Measurements from ENCODE around the gene FTO.

FTO gene

GRCh38 chr16:53915452-53916160 is 211.7 kb downstream of the FTO start:
- TF ChIP-seq, protein P1, sequence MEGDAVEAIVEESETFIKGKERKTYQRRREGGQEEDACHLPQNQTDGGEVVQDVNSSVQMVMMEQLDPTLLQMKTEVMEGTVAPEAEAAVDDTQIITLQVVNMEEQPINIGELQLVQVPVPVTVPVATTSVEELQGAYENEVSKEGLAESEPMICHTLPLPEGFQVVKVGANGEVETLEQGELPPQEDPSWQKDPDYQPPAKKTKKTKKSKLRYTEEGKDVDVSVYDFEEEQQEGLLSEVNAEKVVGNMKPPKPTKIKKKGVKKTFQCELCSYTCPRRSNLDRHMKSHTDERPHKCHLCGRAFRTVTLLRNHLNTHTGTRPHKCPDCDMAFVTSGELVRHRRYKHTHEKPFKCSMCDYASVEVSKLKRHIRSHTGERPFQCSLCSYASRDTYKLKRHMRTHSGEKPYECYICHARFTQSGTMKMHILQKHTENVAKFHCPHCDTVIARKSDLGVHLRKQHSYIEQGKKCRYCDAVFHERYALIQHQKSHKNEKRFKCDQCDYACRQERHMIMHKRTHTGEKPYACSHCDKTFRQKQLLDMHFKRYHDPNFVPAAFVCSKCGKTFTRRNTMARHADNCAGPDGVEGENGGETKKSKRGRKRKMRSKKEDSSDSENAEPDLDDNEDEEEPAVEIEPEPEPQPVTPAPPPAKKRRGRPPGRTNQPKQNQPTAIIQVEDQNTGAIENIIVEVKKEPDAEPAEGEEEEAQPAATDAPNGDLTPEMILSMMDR (IDR thresholded peaks at IDR 0.05; ENCODE audit: control insufficient read depth, extremely low read depth, insufficient read depth): no peak

GRCh38 chr16:53920988-53921387 is 217.0 kb downstream of the FTO start:
- TF ChIP-seq, protein P1 (IDR thresholded peaks at IDR 0.05; ENCODE audit: control insufficient read depth, extremely low read depth, insufficient read depth): no peak
- DNase-seq (ENCODE audit: low read depth): no peak
- no peak overlapping the region for H3K4me3 ChIP-seq (ENCODE audit: low read depth, low read length)

More at GRCh38 chr16:53915452-53916160, 211.7 kb downstream of the FTO start:
- H3K4me3 ChIP-seq (ENCODE audit: low read depth, low read length): no peak overlapping the region
- no peak for DNase-seq (ENCODE audit: low read depth)

GRCh38 chr16:53922067-53922806 is 218.3 kb downstream of the FTO start:
- no peak for DNase-seq (ENCODE audit: low read depth)
- H3K4me3 ChIP-seq (ENCODE audit: low read depth, low read length): no peak overlapping the region
- TF ChIP-seq, protein P1 (IDR thresholded peaks at IDR 0.05; ENCODE audit: control insufficient read depth, extremely low read depth, insufficient read depth): no peak

GRCh38 chr16:53922807-53923571 is 219.0 kb downstream of the FTO start:
- TF ChIP-seq, protein P1 (IDR thresholded peaks at IDR 0.05; ENCODE audit: control insufficient read depth, extremely low read depth, insufficient read depth): no peak
- H3K4me3 ChIP-seq (ENCODE audit: low read depth, low read length): no peak overlapping the region
- no peak for DNase-seq (ENCODE audit: low read depth)

- TF ChIP-seq, protein P1 (IDR thresholded peaks at IDR 0.05; ENCODE audit: control insufficient read depth, extremely low read depth, insufficient read depth): no peak
- DNase-seq (ENCODE audit: low read depth): no peak
- no peak overlapping the region for H3K4me3 ChIP-seq (ENCODE audit: low read depth, low read length)
Observed at GRCh38 chr16:53924331-53925106, 220.6 kb downstream of the FTO start.

DNA sequence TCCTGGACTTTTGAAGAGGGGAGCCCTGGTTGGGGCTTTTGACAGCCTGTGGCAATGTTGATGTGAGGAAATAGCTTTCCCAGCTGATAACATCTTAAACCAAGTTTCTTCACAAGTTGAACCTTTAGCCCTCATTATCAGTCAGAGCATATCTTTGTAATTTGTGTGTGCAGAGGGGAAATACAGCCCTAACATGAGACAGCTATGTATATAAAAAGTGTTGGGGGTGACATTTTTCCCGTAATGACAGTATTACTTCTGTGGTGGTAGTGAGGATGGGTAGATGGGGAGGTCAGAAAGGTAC is 221.1 kb downstream of the FTO start:
- DNase-seq (ENCODE audit: low read depth): no peak
- TF ChIP-seq, protein P1 (IDR thresholded peaks at IDR 0.05; ENCODE audit: control insufficient read depth, extremely low read depth, insufficient read depth): no peak
- no peak overlapping the region for H3K4me3 ChIP-seq (ENCODE audit: low read depth, low read length)
